Measurements from ENCODE around the gene WDR70. TPM values are rescaled to one million over a fixed set of nuclear protein-coding genes. Genes with fewer than 3 reads are reported as not detected.
A peak's percentile ranks its signal among the peaks of the same experiment; 100 is the strongest.
"Not testable (repeated sequence)": the region's sequence is repeated elsewhere in the genome, so short reads cannot be mapped to it uniquely, and the experiment has no call there.

The WDR70 gene
- total RNA-seq, 6 experiments from 2014 or later: 8.8 to 13.4 (median 11.3) TPM

- WGBS (ENCODE audit: insufficient coverage, low coverage, low lambda C conversion rate, missing lambda C conversion rate): 62% methylated on average over 2 of the region's 2 CpGs
- H3K4me1 ChIP-seq: no peaks in the 10 kb centered on the region
- H3K27ac ChIP-seq: no peak overlapping the region
- no peaks in the 10 kb centered on the region for H3K9me3 ChIP-seq
- no peak for DNase-seq
- H3K27me3 ChIP-seq: no peaks in the 10 kb centered on the region
- H3K36me3 ChIP-seq: no peaks in the 10 kb centered on the region
- TF ChIP-seq POLR2A (IDR thresholded peaks at IDR 0.05): no peak
- no peak for TF ChIP-seq CTCF (IDR thresholded peaks at IDR 0.05)
- ATAC-seq: no peak
- intact Hi-C loops (cut with DNase I): no loop called here
- H3K4me3 ChIP-seq: no peak overlapping the region
Observed at GRCh38 chr5:37792975-37793631, 414.0 kb downstream of the WDR70 start.

GRCh38 chr5:37795292-37795691, 416.2 kb downstream of the WDR70 start:
- H3K36me3 ChIP-seq; intact Hi-C loops (cut with DNase I); ATAC-seq; H3K27me3 ChIP-seq; DNase-seq; H3K4me3 ChIP-seq; H3K4me1 ChIP-seq; H3K9me3 ChIP-seq; H3K27ac ChIP-seq: not testable (repeated sequence)
- WGBS (ENCODE audit: insufficient coverage, low coverage, low lambda C conversion rate, missing lambda C conversion rate): 51% methylated on average over 2 of the region's 2 CpGs

GRCh38 chr5:37796435-37796834, 417.3 kb downstream of the WDR70 start:
- ATAC-seq; DNase-seq; H3K27ac ChIP-seq; intact Hi-C loops (cut with DNase I); H3K27me3 ChIP-seq; H3K4me3 ChIP-seq; H3K4me1 ChIP-seq; H3K36me3 ChIP-seq; H3K9me3 ChIP-seq: not testable (repeated sequence)
- WGBS (ENCODE audit: insufficient coverage, low coverage, low lambda C conversion rate, missing lambda C conversion rate): 60% methylated on average over 1 of the region's 1 CpG

GRCh38 chr5:37799865-37800421, 420.8 kb downstream of the WDR70 start:
- no peak for TF ChIP-seq POLR2A (IDR thresholded peaks at IDR 0.05)
- no peak overlapping the region for H3K27ac ChIP-seq
- DNase-seq (no peak), ATAC-seq (peak in 2 of 4 donors; percentile 12 to 66)
- intact Hi-C loops (cut with DNase I): no loop called here
- 80% methylated on average over 2 of the region's 2 CpGs for WGBS (ENCODE audit: insufficient coverage, low coverage, low lambda C conversion rate, missing lambda C conversion rate)
- no peaks in the 10 kb centered on the region for H3K9me3 ChIP-seq
- no peaks in the 10 kb centered on the region for H3K36me3 ChIP-seq
- H3K4me3 ChIP-seq: no peak overlapping the region
- H3K4me1 ChIP-seq: no peaks in the 10 kb centered on the region
- no peaks in the 10 kb centered on the region for H3K27me3 ChIP-seq

GRCh38 chr5:37801521-37801920, 422.4 kb downstream of the WDR70 start:
- intact Hi-C loops (cut with DNase I): no loop called here
- Histone ChIP-seq H3K9me3 (no peaks in the 10 kb centered on the region), H3K27ac (no peak overlapping the region), H3K27me3 (no peaks in the 10 kb centered on the region), H3K4me1 (no peaks in the 10 kb centered on the region), H3K4me3 (no peak overlapping the region), H3K36me3 (no peaks in the 10 kb centered on the region)
- no peak for TF ChIP-seq CTCF (IDR thresholded peaks at IDR 0.05)
- TF ChIP-seq POLR2A (IDR thresholded peaks at IDR 0.05): no peak
- WGBS (ENCODE audit: insufficient coverage, low coverage, low lambda C conversion rate, missing lambda C conversion rate): 78% methylated on average over 2 of the region's 2 CpGs
- DNase-seq (no peak), ATAC-seq (no peak)

Small RNA genes lying within 50 kb of the gene (small RNA-seq; reads per million reads assigned to genes)
- 0 reads per million in 2 experiments for gene RNU6-1190P
- 0 reads per million in 2 experiments for gene RNU6-484P

Other genes starting within 250 kb of the WDR70 start
- 1 to 10 TPM; 3.3 to 6.7 (median 4.7) TPM for gene CPLANE1, start 129.9 kb upstream of the WDR70 start, total RNA-seq
- 10 to 100 TPM in 3 of 6 experiments, 1 to 10 TPM in 3; 6.4 to 10.8 (median 9.2) TPM for gene NUP155, start 8.2 kb upstream of the WDR70 start, total RNA-seq